ENCODE results near the gene ITGB4.
A peak's percentile ranks its signal among the peaks of the same experiment; 100 is the strongest.

Gene ITGB4

GRCh38 chr17:75740631-75741077, 19.4 kb downstream of the ITGB4 start:
- FAIRE-seq = no peak
- DNase-seq (ENCODE audit: insufficient read length, low spot score) = no peak
- no peak for TF ChIP-seq CTCF (IDR thresholded peaks at IDR 0.05; ENCODE audit: insufficient read depth, missing control alignments)

GRCh38 chr17:75742337-75742736, 21.1 kb downstream of the ITGB4 start:
- FAIRE-seq (no peak), DNase-seq (ENCODE audit: insufficient read length, low spot score) (no peak)
- no peak for TF ChIP-seq CTCF (IDR thresholded peaks at IDR 0.05; ENCODE audit: insufficient read depth, missing control alignments)

GRCh38 chr17:75743625-75744206, 22.5 kb downstream of the ITGB4 start:
- FAIRE-seq (no peak), DNase-seq (ENCODE audit: insufficient read length, low spot score) (no peak)
- no peak for TF ChIP-seq CTCF (IDR thresholded peaks at IDR 0.05; ENCODE audit: insufficient read depth, missing control alignments)

GRCh38 chr17:75748706-75749105, 27.4 kb downstream of the ITGB4 start:
- TF ChIP-seq CTCF (IDR thresholded peaks at IDR 0.05; ENCODE audit: insufficient read depth, missing control alignments) = no peak
- no peak for FAIRE-seq
- DNase-seq (ENCODE audit: insufficient read length, low spot score) = no peak

- FAIRE-seq (no peak), DNase-seq (ENCODE audit: insufficient read length, low spot score) (peak; percentile 70)
- peak; percentile 93 for TF ChIP-seq CTCF (IDR thresholded peaks at IDR 0.05; ENCODE audit: insufficient read depth, missing control alignments)
Measured at GRCh38 chr17:75749545-75750389, 28.5 kb downstream of the ITGB4 start.

- DNase-seq (ENCODE audit: insufficient read length, low spot score) (no peak), FAIRE-seq (no peak)
- no peak for TF ChIP-seq CTCF (IDR thresholded peaks at IDR 0.05; ENCODE audit: insufficient read depth, missing control alignments)
Measured at GRCh38 chr17:75750661-75751423, 29.6 kb downstream of the ITGB4 start.
